HepG2 (cell line): ENCODE data around the gene MIER2. TPM values are rescaled to one million over a fixed set of nuclear protein-coding genes. Genes with fewer than 3 reads are reported as not detected.
A peak's percentile ranks its signal among the peaks of the same experiment; 100 is the strongest.

Source experiments
- ATAC-seq: fragments of 200-7000 bp; cut with Tn5 transposase; 3 replicates; pipeline ENCODE4 v1.9.1; 2020; ENCODE audit warnings: mild to moderate bottlenecking, moderate library complexity
- BruUV-seq: library from RNA; stranded (reverse); fragments of 400-500 nt; replicated peaks from 2 replicates; lab custom pipeline; 2021; lab: Mats Ljungman, UMichigan
- CTCF ChIA-PET: fragments of 300-600 bp; formaldehyde crosslinking; extraction: SDS; loops from one replicate; lab custom pipeline; 2021; ENCODE audit warnings: low total read pairs, inconsistent platforms, low intra/inter-chr PET ratio; lab: Yijun Ruan, JAX
- POLR2A ChIA-PET: fragments of 350-600 bp; sonication (Branson Sonifier 250); formaldehyde crosslinking; loops from one replicate; lab custom pipeline; 2020; ENCODE audit warnings: antibody characterized with exemption, inconsistent platforms; lab: Yijun Ruan, JAX
- DNase-seq: peaks from one replicate; pipeline ENCODE4 v3.0.0-alpha.2; 2015; ENCODE audit warnings: low spot score
- FAIRE-seq: peaks from 3 replicates; lab custom pipeline; 2011; peaks lifted over from hg19 to GRCh38; lab: Jason Lieb, UNC
- H2AFZ ChIP-seq: one replicate; pipeline ENCODE4 v1.6.1; 2011; ENCODE audit warnings: low read length, inconsistent platforms
- H3K27ac ChIP-seq: fragments of 300-600 bp; 3 replicates; pipeline ENCODE4 v1.8.0; 2011; ENCODE audit warnings: mixed run types, mild to moderate bottlenecking, mixed read lengths, low read length, inconsistent platforms; ENCODE audit not compliant: insufficient read depth; ENCODE audit errors: extremely low read length
- H3K27me3 ChIP-seq, 2 experiments: fragments of 200-600 bp in 1 of 2; 2 replicates in 1 of 2; 3 replicates in 1 of 2; pipeline versions ENCODE4 v1.6.0 to v1.8.0; 2011; ENCODE audit warnings: low read length in 2 of 2, mild to moderate bottlenecking in 2 of 2, moderate library complexity in 2 of 2, inconsistent platforms in 1 of 2; ENCODE audit not compliant: insufficient read depth in 2 of 2, control insufficient read depth in 1 of 2
- H3K36me3 ChIP-seq, 2 experiments: fragments of 200-600 bp in 1 of 2; replicated peaks in 1 of 2; 2 replicates in 1 of 2; 3 replicates in 1 of 2; pipeline versions ENCODE4 v1.5.1 to v1.8.0; 2011; ENCODE audit warnings: low read length in 2 of 2, inconsistent platforms in 1 of 2; ENCODE audit not compliant: insufficient read depth in 2 of 2, control insufficient read depth in 1 of 2
- H3K4me1 ChIP-seq: 2 replicates; pipeline ENCODE4 v1.5.1; 2012; ENCODE audit warnings: low read length, inconsistent platforms; ENCODE audit not compliant: insufficient read depth
- H3K4me2 ChIP-seq: 2 replicates; pipeline ENCODE4 v1.6.0; 2011; ENCODE audit warnings: low read depth, low read length, inconsistent platforms
- H3K4me3 ChIP-seq, 3 experiments: fragments of 200-600 bp in 1 of 3; sonication (generic), shearing (Covaris generic) in 1 of 3; replicated peaks in 1 of 3; 2 replicates each; pipeline ENCODE4 v1.5.1; 2011 to 2016; ENCODE audit warnings: low read length in 3 of 3, inconsistent platforms in 2 of 3, low read depth in 2 of 3, mild to moderate bottlenecking in 2 of 3, control low read depth in 1 of 3, mixed read lengths in 1 of 3; ENCODE audit not compliant: insufficient read depth in 1 of 3
- H3K79me2 ChIP-seq: one replicate; pipeline ENCODE4 v1.6.1; 2011; ENCODE audit warnings: low read length, inconsistent platforms; ENCODE audit not compliant: insufficient read depth
- H3K9ac ChIP-seq: 2 replicates; pipeline ENCODE4 v1.6.0; 2011; ENCODE audit warnings: mild to moderate bottlenecking, low read depth, low read length, inconsistent platforms; ENCODE audit not compliant: insufficient read depth
- H3K9me3 ChIP-seq: 2 replicates; pipeline ENCODE4 v1.5.1; 2012; ENCODE audit warnings: mild to moderate bottlenecking, low read length
- H4K20me1 ChIP-seq: 2 replicates; pipeline ENCODE4 v1.6.0; 2011; ENCODE audit warnings: inconsistent platforms, mild to moderate bottlenecking, low read length, moderate library complexity; ENCODE audit not compliant: insufficient read depth
- BHLHE40 ChIP-seq: IDR thresholded peaks from 2 replicates; pipeline ENCODE4 v1.6.1; 2011; ENCODE audit warnings: low read length, improper control_type of control experiment
- FOSL2 ChIP-seq: sonication (generic); formaldehyde crosslinking; IDR thresholded peaks from 2 replicates; pipeline ENCODE4 v1.4.0; 2020; ENCODE audit warnings: missing genetic modification reagents
- HOXA9 ChIP-seq: sonication (generic); formaldehyde crosslinking; IDR thresholded peaks from 2 replicates; pipeline ENCODE4 v1.8.1; 2022; ENCODE audit warnings: missing genetic modification reagents, mild to moderate bottlenecking, moderate library complexity, borderline replicate concordance
- KDM5B ChIP-seq: sonication (generic); formaldehyde crosslinking; IDR thresholded peaks from 2 replicates; pipeline ENCODE4 v1.4.0; 2020; ENCODE audit warnings: missing genetic modification reagents, mild to moderate bottlenecking, borderline replicate concordance
- MEIS2 ChIP-seq: sonication (generic); formaldehyde crosslinking; IDR thresholded peaks from 2 replicates; pipeline ENCODE4 v1.9.0; 2021; ENCODE audit warnings: mild to moderate bottlenecking, missing genetic modification reagents
- NFE2L2 ChIP-seq: fragments of 150-350 bp; IDR thresholded peaks from 2 replicates; pipeline ENCODE4 v1.6.1; 2014; ENCODE audit warnings: low read length
- NR1H2 ChIP-seq: sonication (generic); formaldehyde crosslinking; IDR thresholded peaks from 2 replicates; pipeline ENCODE4 v1.8.1; 2022; ENCODE audit warnings: low read depth, missing genetic modification reagents, borderline replicate concordance
- TAF1 ChIP-seq: sonication (generic); formaldehyde crosslinking; IDR thresholded peaks from 2 replicates; pipeline ENCODE4 v1.4.0; 2020; ENCODE audit warnings: missing genetic modification reagents
- TBX3 ChIP-seq: fragments of 450-650 bp; IDR thresholded peaks from 2 replicates; pipeline ENCODE4 v1.6.1; 2017; ENCODE audit warnings: antibody characterized with exemption, mild to moderate bottlenecking, inconsistent platforms, borderline replicate concordance
- ZKSCAN8 ChIP-seq: IDR thresholded peaks from 2 replicates; pipeline ENCODE4 v1.6.1; 2016; ENCODE audit warnings: borderline replicate concordance, missing genetic modification reagents, missing compliant biosample characterization
- ZNF234 ChIP-seq: sonication (generic); formaldehyde crosslinking; conservative IDR thresholded peaks from 2 replicates; pipeline ENCODE4 v1.5.1; 2020; ENCODE audit warnings: mild to moderate bottlenecking, missing genetic modification reagents
- ZNF282 ChIP-seq: fragments of 450-650 bp; IDR thresholded peaks from 2 replicates; pipeline ENCODE4 v1.6.1; 2018; ENCODE audit not compliant: partially characterized antibody
- ZNF468 ChIP-seq: sonication (generic); formaldehyde crosslinking; IDR thresholded peaks from 2 replicates; pipeline ENCODE4 v1.8.0; 2022; ENCODE audit warnings: mild to moderate bottlenecking, moderate library complexity, missing genetic modification reagents
- ZNF552 ChIP-seq: sonication (generic); formaldehyde crosslinking; IDR thresholded peaks from 2 replicates; pipeline ENCODE4 v1.9.0; 2022; ENCODE audit warnings: missing genetic modification reagents, mild to moderate bottlenecking, borderline replicate concordance
- ZNF570 ChIP-seq: sonication (generic); formaldehyde crosslinking; IDR thresholded peaks from 2 replicates; pipeline ENCODE4 v1.4.0; 2020; ENCODE audit warnings: mild to moderate bottlenecking, missing genetic modification reagents, borderline replicate concordance
- ZNF607 ChIP-seq: sonication (generic); formaldehyde crosslinking; IDR thresholded peaks from 2 replicates; pipeline ENCODE4 v1.5.1; 2020; ENCODE audit warnings: missing genetic modification reagents, mild to moderate bottlenecking, borderline replicate concordance
- ZSCAN12 ChIP-seq: sonication (generic); formaldehyde crosslinking; IDR thresholded peaks from 2 replicates; pipeline ENCODE4 v1.9.0; 2021; ENCODE audit warnings: mild to moderate bottlenecking, missing genetic modification reagents
- ZSCAN30 ChIP-seq: sonication (generic); formaldehyde crosslinking; IDR thresholded peaks from 2 replicates; pipeline ENCODE4 v1.5.0; 2020; ENCODE audit warnings: mild to moderate bottlenecking, missing genetic modification reagents
- WGBS: methylation state at CpG from one replicate; pipeline ENCODE4 v1.1.6; 2017; ENCODE audit warnings: low lambda C conversion rate; 5-methylcytosine and 5-hydroxymethylcytosine counted together
- in situ Hi-C: cut with HindIII; loops from 2 replicates; pipeline ENCODE4 v1.10.0; 2017; ENCODE audit warnings: low pct_unique_long_range_greater_than_20kb; ENCODE audit not compliant: extremely low pct_ligation_motif_present
- intact Hi-C: fragments of 100-400 bp; cut with micrococcal nuclease; formaldehyde crosslinking; loops from one replicate; pipeline ENCODE4 v1.10.0; 2022; ENCODE audit not compliant: unreplicated experiment
- polyA plus RNA-seq, 8 experiments: library from polyadenylated mRNA; depleted of rRNA in 3 of 8; stranded (reverse) in 7 of 8; unstranded in 1 of 8; fragments of >200 nt; fragmentation: Illumina TruSeq in 4 of 8; extraction: Trizol in 4 of 8; gene quantifications; 2 replicates each; pipeline versions ENCODE4 v1.2.1 to v1.2.3, GENCODE V29; 2011 to 2016; ENCODE audit warnings: low read depth in 4 of 8, missing spikeins in 1 of 8, mixed read lengths in 1 of 8; ENCODE audit not compliant: insufficient read depth in 1 of 8
- total RNA-seq, 5 experiments: library from RNA; depleted of rRNA; stranded (reverse); fragments of >200 nt; fragmentation: Illumina TruSeq; extraction: Trizol; gene quantifications; 2 replicates each; pipeline ENCODE4 v1.2.3, GENCODE V29; 2016; ENCODE audit warnings: low read depth in 1 of 5
- TF ChIP-seq, protein P1 (sequence below): sonication (generic); formaldehyde crosslinking; IDR thresholded peaks from 2 replicates; pipeline ENCODE4 v1.5.1; 2020; ENCODE audit warnings: mild to moderate bottlenecking, missing genetic modification reagents, moderate library complexity

The MIER2 gene
- total and polyA plus RNA-seq, 2 of the 13 experiments (the other 11 are each of a cell fraction or from before 2014, with no cell fraction given) = 9.6 to 25.7 TPM

DNA sequence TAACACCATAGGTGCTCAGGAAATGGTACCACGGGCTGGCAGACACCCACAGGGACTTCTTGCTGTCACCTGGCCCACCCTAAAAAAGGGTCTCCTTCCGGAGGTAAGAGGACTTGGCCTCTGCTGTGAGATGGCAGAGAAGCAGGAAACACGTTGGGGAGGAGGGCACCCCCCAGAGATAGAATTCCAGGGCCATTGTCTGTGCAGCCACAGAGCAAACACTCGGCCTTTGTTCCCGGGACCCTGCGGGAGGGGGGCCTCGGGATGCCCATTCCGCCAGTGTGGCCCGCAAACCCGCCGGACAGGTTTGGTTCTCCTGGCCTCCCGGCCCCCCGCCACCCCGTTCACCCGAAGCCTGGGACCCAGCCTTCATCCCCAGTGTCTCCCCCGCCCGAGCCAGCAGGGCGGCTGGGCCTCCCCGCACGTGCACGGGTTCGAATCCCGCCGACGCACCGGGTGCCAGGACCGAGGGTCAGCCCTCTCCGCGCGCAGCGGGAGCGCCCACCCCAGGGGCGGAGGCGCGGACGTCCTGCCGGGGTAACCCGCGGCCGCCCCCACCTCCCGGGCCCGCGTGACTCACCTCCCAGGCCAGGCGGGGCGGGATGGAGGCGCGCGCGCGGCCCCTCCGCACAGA is 54.1 kb downstream of the MIER2 start (continued):
- TF ChIP-seq ZKSCAN8 (CRISPR knock-in tag) (0 out of 2 replicates have a peak, but pooled peaks have one; percentile 25), ZNF468 (CRISPR knock-in tag) (no peak), MEIS2 (CRISPR knock-in tag) (no peak), ZNF234 (CRISPR knock-in tag) (no peak)

DNA sequence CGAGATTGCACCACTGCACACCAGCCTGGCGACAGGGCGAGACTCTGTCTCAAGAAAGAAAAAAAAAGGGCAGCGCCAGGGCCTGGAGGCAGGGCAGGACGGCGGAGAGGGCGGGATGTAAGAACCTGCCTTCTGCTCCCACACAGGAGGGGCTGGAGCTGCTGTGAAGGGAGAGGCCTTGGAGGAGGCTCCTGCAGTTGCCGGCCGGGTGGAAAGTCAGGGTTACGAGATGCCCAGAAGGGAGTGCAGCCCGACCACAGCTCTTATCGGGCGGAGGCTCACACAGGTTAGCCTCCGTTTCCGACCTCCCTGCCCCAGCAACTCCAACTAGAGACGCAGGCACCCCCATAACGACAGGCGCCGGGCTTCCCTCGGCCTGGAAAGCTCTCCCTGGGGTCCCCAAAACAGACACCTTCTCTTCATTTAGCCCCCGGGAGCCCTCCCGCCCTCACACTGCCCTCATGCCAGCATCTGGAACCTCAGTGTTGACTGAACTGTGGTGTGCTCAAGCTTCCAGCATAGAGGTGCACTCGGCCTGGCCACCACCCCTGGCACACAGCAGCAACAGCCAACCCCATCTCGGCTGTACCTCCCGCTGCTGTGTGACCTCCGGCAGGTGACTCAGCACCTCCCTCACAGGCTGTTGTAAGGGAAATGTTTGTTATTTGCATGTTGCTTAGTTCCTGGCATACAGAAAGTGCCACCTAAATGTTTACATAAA is 54.8 kb downstream of the MIER2 start:
- H3K4me1 ChIP-seq = peaks cover 20% of the 10 kb centered on the region
- H3K79me2 ChIP-seq = no peaks in the 10 kb centered on the region
- peak overlapping the region; percentile 24; the same call in 1 of the 2 replicates for H3K4me2 ChIP-seq
- FAIRE-seq (no peak), ATAC-seq (peak; percentile 57), DNase-seq (peak; percentile 42)
- H2AFZ ChIP-seq = no peak overlapping the region
- 52% methylated on average over 17 of the region's 26 CpGs for WGBS
- H3K27ac ChIP-seq = no peak overlapping the region
- ChIA-PET POLR2A (no interaction called here), CTCF (no interaction called here)
- H3K9ac ChIP-seq = no peak overlapping the region
- peaks cover 4 to 35% of the 10 kb centered on the region in 2 experiments for H3K27me3 ChIP-seq
- H3K36me3 ChIP-seq = no peaks in the 10 kb centered on the region
- H4K20me1 ChIP-seq = 0 out of 2 replicates have a peak, but pooled peaks cover 2% of the 10 kb centered on the region
- BruUV-seq = no TSS peak
- H3K9me3 ChIP-seq = no peaks in the 10 kb centered on the region
- intact Hi-C loops (no loop called here), in situ Hi-C loops (no loop called here)
- no peak overlapping the region; a peak in 1 of 6 replicates for H3K4me3 ChIP-seq
- TF ChIP-seq ZSCAN30 (no peak), ZNF570 (no peak), KDM5B (CRISPR knock-in tag) (no peak), TAF1 (no peak), ZNF607 (CRISPR knock-in tag) (no peak), ZNF282 (no peak), NR1H2 (no peak), ZKSCAN8 (CRISPR knock-in tag) (peak; percentile 75; the same call in 1 of the 2 replicates), ZSCAN12 (no peak), HOXA9 (no peak), NFE2L2 (peak; percentile 65), ZNF552 (CRISPR knock-in tag) (no peak), FOSL2 (CRISPR knock-in tag) (peak; percentile 78), TBX3 (peak; percentile 55; the same call in 1 of the 2 replicates), BHLHE40 (peak; percentile 56; the same call in 1 of the 2 replicates)
- TF ChIP-seq, protein P1, sequence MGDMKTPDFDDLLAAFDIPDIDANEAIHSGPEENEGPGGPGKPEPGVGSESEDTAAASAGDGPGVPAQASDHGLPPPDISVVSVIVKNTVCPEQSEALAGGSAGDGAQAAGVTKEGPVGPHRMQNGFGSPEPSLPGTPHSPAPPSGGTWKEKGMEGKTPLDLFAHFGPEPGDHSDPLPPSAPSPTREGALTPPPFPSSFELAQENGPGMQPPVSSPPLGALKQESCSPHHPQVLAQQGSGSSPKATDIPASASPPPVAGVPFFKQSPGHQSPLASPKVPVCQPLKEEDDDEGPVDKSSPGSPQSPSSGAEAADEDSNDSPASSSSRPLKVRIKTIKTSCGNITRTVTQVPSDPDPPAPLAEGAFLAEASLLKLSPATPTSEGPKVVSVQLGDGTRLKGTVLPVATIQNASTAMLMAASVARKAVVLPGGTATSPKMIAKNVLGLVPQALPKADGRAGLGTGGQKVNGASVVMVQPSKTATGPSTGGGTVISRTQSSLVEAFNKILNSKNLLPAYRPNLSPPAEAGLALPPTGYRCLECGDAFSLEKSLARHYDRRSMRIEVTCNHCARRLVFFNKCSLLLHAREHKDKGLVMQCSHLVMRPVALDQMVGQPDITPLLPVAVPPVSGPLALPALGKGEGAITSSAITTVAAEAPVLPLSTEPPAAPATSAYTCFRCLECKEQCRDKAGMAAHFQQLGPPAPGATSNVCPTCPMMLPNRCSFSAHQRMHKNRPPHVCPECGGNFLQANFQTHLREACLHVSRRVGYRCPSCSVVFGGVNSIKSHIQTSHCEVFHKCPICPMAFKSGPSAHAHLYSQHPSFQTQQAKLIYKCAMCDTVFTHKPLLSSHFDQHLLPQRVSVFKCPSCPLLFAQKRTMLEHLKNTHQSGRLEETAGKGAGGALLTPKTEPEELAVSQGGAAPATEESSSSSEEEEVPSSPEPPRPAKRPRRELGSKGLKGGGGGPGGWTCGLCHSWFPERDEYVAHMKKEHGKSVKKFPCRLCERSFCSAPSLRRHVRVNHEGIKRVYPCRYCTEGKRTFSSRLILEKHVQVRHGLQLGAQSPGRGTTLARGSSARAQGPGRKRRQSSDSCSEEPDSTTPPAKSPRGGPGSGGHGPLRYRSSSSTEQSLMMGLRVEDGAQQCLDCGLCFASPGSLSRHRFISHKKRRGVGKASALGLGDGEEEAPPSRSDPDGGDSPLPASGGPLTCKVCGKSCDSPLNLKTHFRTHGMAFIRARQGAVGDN (CRISPR knock-in tag) = 0 out of 2 replicates have a peak, but pooled peaks have one; percentile 19
